ENCODE measurements around the gene CTBP2. TPM values are rescaled to one million over a fixed set of nuclear protein-coding genes. Genes with fewer than 3 reads are reported as not detected.

Gene CTBP2
- total and polyA plus RNA-seq, 4 donors = 19.2 to 80.6 (median 63.2) TPM

DNA sequence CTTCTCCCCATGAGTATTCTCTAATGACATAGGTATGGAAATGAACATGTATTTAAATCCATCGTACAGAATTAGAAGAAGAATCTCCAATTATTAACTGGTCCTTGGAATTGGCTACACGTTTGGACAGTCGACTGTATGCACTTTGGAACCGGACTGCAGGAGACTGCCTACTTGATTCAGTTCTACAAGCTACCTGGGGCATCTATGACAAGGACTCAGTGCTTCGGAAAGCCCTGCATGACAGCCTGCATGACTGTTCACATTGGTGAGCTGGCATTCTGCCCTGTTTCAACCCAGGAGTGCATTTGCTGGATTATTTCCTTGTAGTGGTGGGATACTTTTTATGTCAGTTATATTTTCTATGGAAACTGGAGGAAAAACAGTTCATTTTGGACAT is 186.2 kb downstream of the CTBP2 start:
- Histone ChIP-seq H3K27ac (ENCODE audit: low read depth in 1 of 2, low read length in 1 of 2) (no peak overlapping the region), H3K4me3 (no peak overlapping the region), H3K27me3 (ENCODE audit: control insufficient read depth in 3 of 3, insufficient read depth in 3 of 3, low read length in 2 of 3) (no peaks in the 10 kb centered on the region), H3K9me3 (ENCODE audit: control insufficient read depth in 4 of 4, insufficient read depth in 3 of 4, low read length in 3 of 4) (no peaks in the 10 kb centered on the region), H3K4me1 (ENCODE audit: control insufficient read depth in 5 of 5, insufficient read depth in 5 of 5, low read length in 5 of 5) (peaks cover 7 to 21% (median 14%) of the 10 kb centered on the region in 5 donors), H3K36me3 (ENCODE audit: control insufficient read depth in 4 of 4, insufficient read depth in 4 of 4, low read length in 4 of 4) (peaks cover 10 to 21% (median 14%) of the 10 kb centered on the region in 4 donors), H3K9ac (ENCODE audit: insufficient read depth in 1 of 2, low read length in 2 of 2) (no peak overlapping the region)
- DNase-seq = no peak
- 94 to 97% methylated on average over 5 of the region's 5 CpGs for WGBS, 2 donors
- no peak for ATAC-seq (ENCODE audit: insufficient read depth, low FRiP score)
- TF ChIP-seq, protein P1, sequence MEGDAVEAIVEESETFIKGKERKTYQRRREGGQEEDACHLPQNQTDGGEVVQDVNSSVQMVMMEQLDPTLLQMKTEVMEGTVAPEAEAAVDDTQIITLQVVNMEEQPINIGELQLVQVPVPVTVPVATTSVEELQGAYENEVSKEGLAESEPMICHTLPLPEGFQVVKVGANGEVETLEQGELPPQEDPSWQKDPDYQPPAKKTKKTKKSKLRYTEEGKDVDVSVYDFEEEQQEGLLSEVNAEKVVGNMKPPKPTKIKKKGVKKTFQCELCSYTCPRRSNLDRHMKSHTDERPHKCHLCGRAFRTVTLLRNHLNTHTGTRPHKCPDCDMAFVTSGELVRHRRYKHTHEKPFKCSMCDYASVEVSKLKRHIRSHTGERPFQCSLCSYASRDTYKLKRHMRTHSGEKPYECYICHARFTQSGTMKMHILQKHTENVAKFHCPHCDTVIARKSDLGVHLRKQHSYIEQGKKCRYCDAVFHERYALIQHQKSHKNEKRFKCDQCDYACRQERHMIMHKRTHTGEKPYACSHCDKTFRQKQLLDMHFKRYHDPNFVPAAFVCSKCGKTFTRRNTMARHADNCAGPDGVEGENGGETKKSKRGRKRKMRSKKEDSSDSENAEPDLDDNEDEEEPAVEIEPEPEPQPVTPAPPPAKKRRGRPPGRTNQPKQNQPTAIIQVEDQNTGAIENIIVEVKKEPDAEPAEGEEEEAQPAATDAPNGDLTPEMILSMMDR (IDR thresholded peaks at IDR 0.05; ENCODE audit: control extremely low read depth, extremely low read depth) = no peak

DNA sequence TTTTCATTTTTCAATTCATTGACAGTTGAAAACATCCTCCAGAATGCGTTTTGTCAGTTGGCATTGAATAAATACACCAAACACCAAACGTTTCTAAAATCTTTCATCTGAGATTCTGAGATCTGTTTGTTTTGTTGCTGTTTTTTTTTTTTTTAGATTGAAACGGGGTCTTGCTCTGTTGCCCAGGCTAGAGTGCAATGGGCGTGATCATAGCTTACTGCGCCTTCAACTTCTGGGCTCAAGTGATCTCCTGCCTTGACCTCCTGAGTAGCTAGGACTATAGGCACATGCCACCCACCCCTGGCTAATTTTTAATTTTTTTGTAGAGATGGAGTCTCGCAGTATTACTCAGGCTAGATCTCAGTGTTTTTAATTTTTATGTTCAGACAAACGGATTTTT is 187.7 kb downstream of the CTBP2 start:
- H3K27ac ChIP-seq (ENCODE audit: low read depth in 1 of 2, low read length in 1 of 2) = no peak overlapping the region
- H3K4me1 ChIP-seq (ENCODE audit: control insufficient read depth in 5 of 5, insufficient read depth in 5 of 5, low read length in 5 of 5) = peaks cover 3 to 21% (median 20%) of the 10 kb centered on the region in 5 donors
- H3K4me3 ChIP-seq = no peak overlapping the region
- H3K27me3 ChIP-seq (ENCODE audit: control insufficient read depth in 3 of 3, insufficient read depth in 3 of 3, low read length in 2 of 3) = no peaks in the 10 kb centered on the region
- ATAC-seq (ENCODE audit: insufficient read depth, low FRiP score) (no peak), DNase-seq (no peak)
- H3K9me3 ChIP-seq (ENCODE audit: control insufficient read depth in 4 of 4, insufficient read depth in 3 of 4, low read length in 3 of 4) = no peaks in the 10 kb centered on the region
- H3K36me3 ChIP-seq (ENCODE audit: control insufficient read depth in 4 of 4, insufficient read depth in 4 of 4, low read length in 4 of 4) = peaks cover 11 to 23% (median 17%) of the 10 kb centered on the region in 4 donors
- 87 to 93% methylated on average over 7 of the region's 7 CpGs for WGBS, 2 donors
- TF ChIP-seq, protein P1 (IDR thresholded peaks at IDR 0.05; ENCODE audit: control extremely low read depth, extremely low read depth) = no peak
- no peak overlapping the region for H3K9ac ChIP-seq (ENCODE audit: insufficient read depth in 1 of 2, low read length in 2 of 2)

DNA sequence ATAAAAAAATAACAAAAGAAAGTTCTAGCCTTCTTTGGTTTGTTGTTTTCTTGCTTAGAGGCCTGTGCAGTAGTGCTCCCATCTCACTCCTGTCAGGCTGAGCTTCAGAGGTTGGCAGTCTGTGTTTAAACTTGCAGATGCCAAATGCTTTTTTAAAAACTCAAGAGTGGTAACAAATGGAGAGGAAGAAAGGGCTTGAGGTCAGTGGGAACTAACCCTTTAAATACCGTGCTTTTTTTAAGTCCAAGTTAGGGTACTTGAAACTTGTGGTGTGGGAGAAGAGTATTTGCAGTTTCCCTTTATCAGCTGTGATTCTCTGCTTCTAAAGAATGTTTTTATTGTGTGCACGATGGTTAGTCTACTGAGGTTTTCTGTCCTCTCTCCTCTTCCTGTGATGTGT is 189.1 kb downstream of the CTBP2 start:
- TF ChIP-seq, protein P1 (IDR thresholded peaks at IDR 0.05; ENCODE audit: control extremely low read depth, extremely low read depth) = no peak
- H3K27ac ChIP-seq (ENCODE audit: low read depth in 1 of 2, low read length in 1 of 2) = peak overlapping the region in 1 of 2 donors; percentile 49
- H3K4me3 ChIP-seq = no peak overlapping the region
- DNase-seq (peak in 2 of 3 donors; percentile 63 to 66), ATAC-seq (ENCODE audit: insufficient read depth, low FRiP score) (no peak)
- 33 to 57% methylated on average over 2 of the region's 2 CpGs for WGBS, 2 donors
- peaks cover 15 to 30% (median 22%) of the 10 kb centered on the region in 4 donors for H3K36me3 ChIP-seq (ENCODE audit: control insufficient read depth in 4 of 4, insufficient read depth in 4 of 4, low read length in 4 of 4)
- H3K9me3 ChIP-seq (ENCODE audit: control insufficient read depth in 4 of 4, insufficient read depth in 3 of 4, low read length in 3 of 4) = no peaks in the 10 kb centered on the region
- peak overlapping the region in 1 of 2 donors; percentile 70 for H3K9ac ChIP-seq (ENCODE audit: insufficient read depth in 1 of 2, low read length in 2 of 2)
- H3K4me1 ChIP-seq (ENCODE audit: control insufficient read depth in 5 of 5, insufficient read depth in 5 of 5, low read length in 5 of 5) = peaks cover 3 to 24% (median 20%) of the 10 kb centered on the region in 5 donors
- no peaks in the 10 kb centered on the region for H3K27me3 ChIP-seq (ENCODE audit: control insufficient read depth in 3 of 3, insufficient read depth in 3 of 3, low read length in 2 of 3)

GRCh38 chr10:124967255-124967654 is 193.1 kb downstream of the CTBP2 start:
- 90 to 93% methylated on average over 2 of the region's 2 CpGs for WGBS, 2 donors
- H3K27me3 ChIP-seq (ENCODE audit: control insufficient read depth in 3 of 3, insufficient read depth in 3 of 3, low read length in 2 of 3) = no peaks in the 10 kb centered on the region
- H3K36me3 ChIP-seq (ENCODE audit: control insufficient read depth in 4 of 4, insufficient read depth in 4 of 4, low read length in 4 of 4) = peaks cover 6 to 17% (median 12%) of the 10 kb centered on the region in 4 donors
- TF ChIP-seq, protein P1 (IDR thresholded peaks at IDR 0.05; ENCODE audit: control extremely low read depth, extremely low read depth) = no peak
- H3K4me3 ChIP-seq = no peak overlapping the region
- no peak overlapping the region for H3K27ac ChIP-seq (ENCODE audit: low read depth in 1 of 2, low read length in 1 of 2)
- DNase-seq (no peak), ATAC-seq (ENCODE audit: insufficient read depth, low FRiP score) (no peak)
- H3K9ac ChIP-seq (ENCODE audit: insufficient read depth in 1 of 2, low read length in 2 of 2) = no peak overlapping the region
- peaks cover 3 to 53% (median 25%) of the 10 kb centered on the region in 5 donors for H3K4me1 ChIP-seq (ENCODE audit: control insufficient read depth in 5 of 5, insufficient read depth in 5 of 5, low read length in 5 of 5)
- H3K9me3 ChIP-seq (ENCODE audit: control insufficient read depth in 4 of 4, insufficient read depth in 3 of 4, low read length in 3 of 4) = no peaks in the 10 kb centered on the region
